ENCODE results near the gene SCFD2. TPM values are rescaled to one million over a fixed set of nuclear protein-coding genes. Genes with fewer than 3 reads are reported as not detected.
"Not testable (repeated sequence)": the region's sequence is repeated elsewhere in the genome, so short reads cannot be mapped to it uniquely, and the experiment has no call there.

The SCFD2 gene
- total and polyA plus RNA-seq, 7 donors = 3.7 to 16.6 (median 10.7) TPM

DNA sequence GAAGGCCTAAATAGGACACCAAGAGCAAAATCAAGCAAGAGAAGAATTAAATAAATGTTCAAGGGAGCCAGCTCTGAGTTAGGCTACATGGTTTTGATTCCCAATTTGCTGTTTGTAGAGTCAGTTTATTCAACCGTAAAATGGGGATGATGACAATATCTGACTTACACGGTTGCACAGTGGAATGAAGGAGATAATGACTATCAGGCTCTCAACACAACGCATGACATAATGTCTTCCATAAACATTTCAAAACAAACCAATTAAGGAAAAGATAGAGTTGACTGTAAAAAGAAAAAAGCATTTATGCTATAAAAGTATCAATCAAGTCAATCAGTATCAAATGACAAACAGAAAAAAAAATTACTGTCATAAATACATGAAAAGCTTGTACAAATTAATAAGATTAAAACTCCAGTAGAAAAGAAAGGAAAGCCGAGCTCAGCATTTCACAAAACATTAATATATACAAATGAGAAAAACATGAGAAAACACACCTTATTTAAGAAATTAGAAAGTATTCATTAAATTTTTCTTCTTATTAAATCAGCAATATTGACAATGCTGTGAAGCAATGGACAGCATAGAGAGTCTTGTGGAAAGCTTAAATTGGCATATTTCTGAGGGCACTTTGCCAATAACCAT lies 179.0 kb downstream of the SCFD2 start:
- intact Hi-C loops (cut with DNase I) = no loop called here
- Histone ChIP-seq H3K27me3 (no peaks in the 10 kb centered on the region), H3K4me1 (peaks cover 0 to 11% (median 0%) of the 10 kb centered on the region in 4 donors), H3K9me3 (no peaks in the 10 kb centered on the region), H3K36me3 (no peaks in the 10 kb centered on the region), H3K4me3 (no peak overlapping the region), H3K27ac (no peak overlapping the region)
- TF ChIP-seq EP300 (IDR thresholded peaks at IDR 0.05) (no peak), CTCF (IDR thresholded peaks at IDR 0.05) (no peak), POLR2A (IDR thresholded peaks at IDR 0.05) (no peak)
- 46 to 76% methylated on average over 4 of the region's 4 CpGs for WGBS, 2 donors
- no peak for DNase-seq

- no peaks in the 10 kb centered on the region for H3K27me3 ChIP-seq
- no peaks in the 10 kb centered on the region for H3K9me3 ChIP-seq
- H3K27ac ChIP-seq = no peak overlapping the region
- no peaks in the 10 kb centered on the region for H3K36me3 ChIP-seq
- peaks cover 0 to 11% (median 0%) of the 10 kb centered on the region in 4 donors for H3K4me1 ChIP-seq
- H3K4me3 ChIP-seq = no peak overlapping the region
- TF ChIP-seq EP300 (IDR thresholded peaks at IDR 0.05) (no peak), CTCF (IDR thresholded peaks at IDR 0.05) (no peak), POLR2A (IDR thresholded peaks at IDR 0.05) (no peak)
- intact Hi-C loops (cut with DNase I) = no loop called here
- 50 to 66% methylated on average over 4 of the region's 4 CpGs for WGBS, 2 donors
- DNase-seq = no peak
Observed at GRCh38 chr4:53185869-53186585, 179.8 kb downstream of the SCFD2 start.

- 95 to 97% methylated on average over 2 of the region's 2 CpGs for WGBS, 2 donors
- no peaks in the 10 kb centered on the region for H3K9me3 ChIP-seq
- TF ChIP-seq POLR2AphosphoS5 (IDR thresholded peaks at IDR 0.05) (no peak), EP300 (IDR thresholded peaks at IDR 0.05) (no peak), CTCF (IDR thresholded peaks at IDR 0.05) (no peak), POLR2A (IDR thresholded peaks at IDR 0.05) (no peak)
- no peaks in the 10 kb centered on the region for H3K27me3 ChIP-seq
- intact Hi-C loops (cut with DNase I) = no loop called here
- H3K4me3 ChIP-seq = no peak overlapping the region
- H3K4me1 ChIP-seq = peaks cover 0 to 4% (median 0%) of the 10 kb centered on the region in 4 donors
- no peak for DNase-seq
- H3K27ac ChIP-seq = no peak overlapping the region
- no peaks in the 10 kb centered on the region for H3K36me3 ChIP-seq
Observed at GRCh38 chr4:53183754-53184153, 182.1 kb downstream of the SCFD2 start.

DNA sequence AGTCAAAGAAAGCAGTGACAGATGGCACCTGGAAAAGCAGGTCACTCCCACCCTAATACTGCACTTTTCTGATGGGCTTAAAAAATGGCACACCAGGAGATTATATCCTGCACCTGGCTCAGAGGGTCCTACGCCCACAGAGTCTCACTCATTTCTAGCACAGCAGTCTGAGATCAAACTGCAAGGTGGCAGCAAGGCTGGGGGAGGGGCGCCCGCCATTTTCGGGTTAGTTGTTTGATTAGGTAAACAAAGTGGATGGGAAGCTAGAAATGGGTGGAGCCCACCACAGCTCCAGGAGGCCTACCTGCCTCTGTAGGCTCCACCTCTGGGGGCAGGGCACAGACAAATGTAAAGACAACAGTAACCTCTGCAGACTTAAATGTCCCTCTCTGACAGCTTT lies 188.1 kb downstream of the SCFD2 start:
- H3K27me3 ChIP-seq; H3K9me3 ChIP-seq; H3K4me1 ChIP-seq; DNase-seq; intact Hi-C loops (cut with DNase I); H3K27ac ChIP-seq; H3K36me3 ChIP-seq; H3K4me3 ChIP-seq: not testable (repeated sequence)
- 98% methylated on average over 4 of the region's 4 CpGs for WGBS, 2 donors

- Histone ChIP-seq H3K27me3 (no peaks in the 10 kb centered on the region), H3K36me3 (no peaks in the 10 kb centered on the region), H3K4me3 (no peak overlapping the region), H3K27ac (no peak overlapping the region), H3K9me3 (no peaks in the 10 kb centered on the region), H3K4me1 (no peaks in the 10 kb centered on the region)
- TF ChIP-seq EP300 (IDR thresholded peaks at IDR 0.05) (no peak), POLR2A (IDR thresholded peaks at IDR 0.05) (no peak), POLR2AphosphoS5 (IDR thresholded peaks at IDR 0.05) (no peak), CTCF (IDR thresholded peaks at IDR 0.05) (no peak)
- no peak for DNase-seq
- intact Hi-C loops (cut with DNase I) = no loop called here
Observed at GRCh38 chr4:53175640-53176039, 190.2 kb downstream of the SCFD2 start.

Measured in sigmoid colon (tissue), 7 donors.